Body of pancreas (tissue), 4 donors: Measurements from ENCODE around the gene PACRG.

Experiments
- POLR2A ChIP-seq, 3 donors: fragments of 450-650 bp; IDR thresholded peaks; one replicate each; pipeline ENCODE4 v1.6.1; 2016; ENCODE audit warnings: antibody characterized with exemption in 3 of 3, mild to moderate bottlenecking in 2 of 3
- TF ChIP-seq, protein P1 (sequence below), 7 experiments: fragments of 450-650 bp in 4 of 7; fragments of 200-600 bp in 3 of 7; sonication (generic) in 3 of 7; IDR thresholded peaks; one replicate each; pipeline ENCODE4 v1.5.1; 2016 to 2019; ENCODE audit warnings: antibody characterized with exemption in 7 of 7

DNA sequence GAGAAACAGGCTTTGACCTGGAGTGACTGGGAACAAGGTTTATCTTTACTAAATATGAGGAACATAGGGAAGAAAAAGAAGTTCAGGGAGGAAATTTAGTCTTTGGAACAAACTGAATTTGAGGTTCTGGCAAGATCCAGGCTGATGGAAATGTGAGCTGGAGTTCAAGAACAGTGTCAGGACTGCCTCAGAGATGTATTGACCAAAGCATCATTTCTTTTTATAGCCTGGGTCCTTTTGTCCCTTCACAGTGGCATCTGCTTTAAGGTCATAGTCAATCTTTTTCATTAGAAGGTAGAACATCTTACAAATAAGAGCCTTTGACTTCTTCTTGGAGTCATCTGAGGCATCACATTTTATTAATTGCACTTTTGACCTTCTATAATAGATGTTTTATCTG is 360.2 kb downstream of the PACRG start:
- TF ChIP-seq, protein P1, sequence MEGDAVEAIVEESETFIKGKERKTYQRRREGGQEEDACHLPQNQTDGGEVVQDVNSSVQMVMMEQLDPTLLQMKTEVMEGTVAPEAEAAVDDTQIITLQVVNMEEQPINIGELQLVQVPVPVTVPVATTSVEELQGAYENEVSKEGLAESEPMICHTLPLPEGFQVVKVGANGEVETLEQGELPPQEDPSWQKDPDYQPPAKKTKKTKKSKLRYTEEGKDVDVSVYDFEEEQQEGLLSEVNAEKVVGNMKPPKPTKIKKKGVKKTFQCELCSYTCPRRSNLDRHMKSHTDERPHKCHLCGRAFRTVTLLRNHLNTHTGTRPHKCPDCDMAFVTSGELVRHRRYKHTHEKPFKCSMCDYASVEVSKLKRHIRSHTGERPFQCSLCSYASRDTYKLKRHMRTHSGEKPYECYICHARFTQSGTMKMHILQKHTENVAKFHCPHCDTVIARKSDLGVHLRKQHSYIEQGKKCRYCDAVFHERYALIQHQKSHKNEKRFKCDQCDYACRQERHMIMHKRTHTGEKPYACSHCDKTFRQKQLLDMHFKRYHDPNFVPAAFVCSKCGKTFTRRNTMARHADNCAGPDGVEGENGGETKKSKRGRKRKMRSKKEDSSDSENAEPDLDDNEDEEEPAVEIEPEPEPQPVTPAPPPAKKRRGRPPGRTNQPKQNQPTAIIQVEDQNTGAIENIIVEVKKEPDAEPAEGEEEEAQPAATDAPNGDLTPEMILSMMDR (IDR thresholded peaks at IDR 0.05), result no peak
- TF ChIP-seq POLR2A (IDR thresholded peaks at IDR 0.05), result no peak
